Stomach (tissue), 4 donors: ENCODE results near the gene ELN.

ENCODE experiments used
- EP300 ChIP-seq: sonication (generic); formaldehyde crosslinking; IDR thresholded peaks from one replicate; pipeline ENCODE4 v1.6.1; 2017; ENCODE audit warnings: antibody characterized with exemption
- TF ChIP-seq, protein P1 (sequence below), 7 experiments: fragments of 450-650 bp in 4 of 7; fragments of 200-600 bp in 3 of 7; sonication (generic) in 3 of 7; IDR thresholded peaks; one replicate each; pipeline ENCODE4 v1.5.1; 2016 to 2019; ENCODE audit warnings: antibody characterized with exemption in 7 of 7, control low read depth in 2 of 7, mild to moderate bottlenecking in 1 of 7

- TF ChIP-seq, protein P1, sequence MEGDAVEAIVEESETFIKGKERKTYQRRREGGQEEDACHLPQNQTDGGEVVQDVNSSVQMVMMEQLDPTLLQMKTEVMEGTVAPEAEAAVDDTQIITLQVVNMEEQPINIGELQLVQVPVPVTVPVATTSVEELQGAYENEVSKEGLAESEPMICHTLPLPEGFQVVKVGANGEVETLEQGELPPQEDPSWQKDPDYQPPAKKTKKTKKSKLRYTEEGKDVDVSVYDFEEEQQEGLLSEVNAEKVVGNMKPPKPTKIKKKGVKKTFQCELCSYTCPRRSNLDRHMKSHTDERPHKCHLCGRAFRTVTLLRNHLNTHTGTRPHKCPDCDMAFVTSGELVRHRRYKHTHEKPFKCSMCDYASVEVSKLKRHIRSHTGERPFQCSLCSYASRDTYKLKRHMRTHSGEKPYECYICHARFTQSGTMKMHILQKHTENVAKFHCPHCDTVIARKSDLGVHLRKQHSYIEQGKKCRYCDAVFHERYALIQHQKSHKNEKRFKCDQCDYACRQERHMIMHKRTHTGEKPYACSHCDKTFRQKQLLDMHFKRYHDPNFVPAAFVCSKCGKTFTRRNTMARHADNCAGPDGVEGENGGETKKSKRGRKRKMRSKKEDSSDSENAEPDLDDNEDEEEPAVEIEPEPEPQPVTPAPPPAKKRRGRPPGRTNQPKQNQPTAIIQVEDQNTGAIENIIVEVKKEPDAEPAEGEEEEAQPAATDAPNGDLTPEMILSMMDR (IDR thresholded peaks at IDR 0.05), result no peak
- TF ChIP-seq EP300, result no peak
These were observed 15.0 kb downstream of the ELN start for GRCh38 chr7:74042746-74043522.
